SJSA1 (cell line): Measurements from ENCODE around the gene ATP8B4. TPM values are rescaled to one million over a fixed set of nuclear protein-coding genes. Genes with fewer than 3 reads are reported as not detected.
"Not testable (repeated sequence)": the region's sequence is repeated elsewhere in the genome, so short reads cannot be mapped to it uniquely, and the experiment has no call there.

Experiments used
- DNase-seq, 2 experiments: peaks; one replicate each; pipeline ENCODE4 v3.0.0-alpha.2; 2015 to 2020; ENCODE audit warnings: low spot score in 2 of 2, low read depth in 1 of 2
- H3K27ac ChIP-seq: fragments of 250-450 bp; sonication (Bioruptor Pico); 2 replicates; pipeline ENCODE4 v1.5.1; 2020; ENCODE audit warnings: mild to moderate bottlenecking, moderate library complexity
- H3K27me3 ChIP-seq: fragments of 250-450 bp; sonication (Bioruptor Pico); replicated peaks from 2 replicates; pipeline ENCODE4 v1.5.1; 2020; ENCODE audit warnings: mild to moderate bottlenecking, moderate library complexity
- H3K36me3 ChIP-seq: fragments of 250-450 bp; sonication (Bioruptor Pico); 2 replicates; pipeline ENCODE4 v1.5.1; 2020; ENCODE audit warnings: mild to moderate bottlenecking
- H3K4me1 ChIP-seq: fragments of 250-450 bp; sonication (Bioruptor Pico); replicated peaks from 2 replicates; pipeline ENCODE4 v1.6.1; 2021; ENCODE audit warnings: mild to moderate bottlenecking
- H3K4me3 ChIP-seq: fragments of 250-450 bp; sonication (Bioruptor Pico); 2 replicates; pipeline ENCODE4 v1.5.1; 2020; ENCODE audit warnings: mild to moderate bottlenecking
- H3K9me3 ChIP-seq: fragments of 250-450 bp; sonication (Bioruptor Pico); replicated peaks from 2 replicates; pipeline ENCODE4 v1.5.1; 2020; ENCODE audit warnings: mild to moderate bottlenecking
- total RNA-seq: library from RNA; depleted of rRNA; stranded (reverse); fragments of >200 nt; shearing (Covaris generic); gene quantifications from 2 replicates; pipeline ENCODE4 v1.2.3, GENCODE V29; 2014

ATP8B4 gene
- total RNA-seq, 1 experiment from 2014 or later = 0.16 TPM

DNA sequence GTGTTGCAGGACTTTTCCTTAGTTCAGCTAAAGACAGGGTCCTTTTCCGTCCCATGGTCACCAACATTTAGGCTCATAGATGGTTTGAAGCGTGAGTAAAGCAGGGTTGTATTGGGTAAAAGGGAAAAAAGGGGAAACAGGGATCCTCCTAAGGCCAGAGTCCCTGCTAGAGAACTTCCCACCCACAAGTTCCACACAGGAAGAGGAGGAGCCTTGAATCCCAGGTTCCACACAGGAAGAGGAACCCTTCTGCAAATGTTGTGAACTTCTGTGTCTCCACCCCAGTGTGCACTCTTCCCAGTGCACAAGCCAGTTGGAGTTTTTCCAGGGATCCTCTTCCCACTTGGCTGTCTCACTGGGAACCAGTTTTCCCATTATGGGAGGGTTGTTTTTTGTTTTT, 27.6 kb upstream of the ATP8B4 start:
- Histone ChIP-seq H3K36me3 (no peaks in the 10 kb centered on the region), H3K27me3 (no peaks in the 10 kb centered on the region), H3K4me3 (no peak overlapping the region)

DNA sequence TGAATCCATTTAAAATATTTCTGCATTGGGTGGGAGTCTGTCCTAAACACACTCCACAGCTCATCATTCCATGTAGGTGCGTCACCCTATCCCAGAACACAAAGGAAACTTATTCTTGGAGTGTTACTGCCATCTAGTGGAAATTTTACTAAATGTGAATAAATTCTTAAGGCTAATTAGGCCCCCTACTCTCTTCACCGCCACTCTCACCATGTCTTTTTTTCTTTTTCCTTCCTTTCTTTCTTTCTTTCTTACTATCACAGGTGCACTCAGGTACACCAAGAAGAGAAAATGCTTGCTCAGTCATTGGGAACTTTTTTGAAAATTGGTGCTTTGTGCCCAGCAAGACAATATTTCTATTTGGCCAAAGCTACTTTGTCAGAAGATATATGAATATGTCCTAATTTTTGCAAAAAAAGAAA, 26.4 kb upstream of the ATP8B4 start:
- Histone ChIP-seq H3K9me3 (no peaks in the 10 kb centered on the region), H3K4me1 (peaks cover 6% of the 10 kb centered on the region), H3K36me3 (no peaks in the 10 kb centered on the region), H3K27ac (no peak overlapping the region), H3K27me3 (no peaks in the 10 kb centered on the region), H3K4me3 (no peak overlapping the region)
- peak; percentile 69 to 76 for DNase-seq

More for the DNA sequence above, 27.6 kb upstream of the ATP8B4 start:
- Histone ChIP-seq H3K9me3 (no peaks in the 10 kb centered on the region), H3K27ac (no peak overlapping the region), H3K4me1 (peaks cover 6% of the 10 kb centered on the region)
- DNase-seq = no peak

DNA sequence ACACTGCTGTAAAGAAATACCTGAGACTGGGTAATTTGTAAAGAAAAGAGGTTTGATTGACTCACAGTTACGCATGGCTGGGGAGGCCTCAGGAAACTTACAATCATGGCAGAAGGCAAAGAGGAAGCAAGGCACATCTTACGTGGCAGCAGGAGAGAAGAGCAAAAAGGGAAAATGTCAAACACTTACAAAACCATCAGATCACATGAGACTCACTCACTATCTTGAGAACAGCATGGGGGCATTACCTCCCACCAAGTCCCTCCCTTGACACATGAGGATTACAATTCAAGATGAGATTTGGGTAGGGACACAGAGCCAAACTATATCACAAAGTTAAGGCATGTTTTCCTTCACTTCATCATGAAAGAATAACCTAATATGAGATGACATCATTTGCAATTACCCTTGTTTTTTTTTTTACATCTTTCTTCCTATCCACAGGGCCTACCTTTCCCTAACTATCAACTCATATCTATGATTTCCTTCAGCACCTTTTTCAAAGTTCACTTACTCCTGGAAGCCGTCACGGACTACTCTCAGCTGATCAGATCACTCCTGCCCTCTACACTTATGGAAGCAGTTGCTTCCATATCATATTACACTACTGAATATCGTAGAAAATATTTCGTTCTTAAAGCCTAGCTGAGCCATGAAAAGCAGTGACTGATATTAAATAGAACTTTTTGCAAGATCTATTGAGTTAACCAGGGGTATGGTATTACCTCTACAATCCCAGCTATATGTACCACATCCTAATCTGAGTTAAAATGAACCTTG, 25.5 kb upstream of the ATP8B4 start:
- no peak for DNase-seq
- H3K27me3 ChIP-seq = no peaks in the 10 kb centered on the region
- H3K27ac ChIP-seq = 0 out of 2 replicates have a peak overlapping the region, but pooled peaks have one; percentile 9
- H3K4me3 ChIP-seq = no peak overlapping the region
- no peaks in the 10 kb centered on the region for H3K36me3 ChIP-seq
- H3K9me3 ChIP-seq = no peaks in the 10 kb centered on the region
- H3K4me1 ChIP-seq = peaks cover 6% of the 10 kb centered on the region

DNA sequence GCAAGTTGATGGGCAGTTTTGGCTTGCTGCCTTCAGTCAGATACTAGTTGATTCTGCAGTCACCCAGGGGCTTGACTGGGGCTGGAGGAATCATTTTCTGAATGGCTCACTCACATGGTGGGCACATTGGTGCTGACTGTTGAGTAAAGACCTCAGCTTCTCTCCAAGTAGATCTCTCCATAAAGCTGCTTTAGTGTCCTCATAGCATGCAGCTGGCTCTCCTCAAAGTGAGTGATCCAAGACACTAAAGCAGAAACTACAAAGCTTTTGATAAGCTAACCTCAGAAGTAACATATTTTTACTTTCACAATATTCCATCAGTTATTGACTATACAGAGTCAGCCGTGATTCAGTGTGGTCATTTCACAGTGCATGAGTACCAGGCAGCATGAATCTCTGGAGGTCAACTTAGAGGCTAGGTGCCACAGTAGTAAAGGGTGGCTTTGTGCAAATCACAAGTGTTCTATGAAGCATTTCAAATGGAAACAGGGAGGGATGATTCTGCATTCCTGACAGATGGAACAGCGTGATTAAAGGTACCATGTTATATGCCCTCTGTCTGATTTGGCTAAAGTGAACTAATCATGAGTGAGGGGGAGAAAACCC, 24.3 kb upstream of the ATP8B4 start:
- peaks cover 6% of the 10 kb centered on the region for H3K4me1 ChIP-seq
- H3K4me3 ChIP-seq = no peak overlapping the region
- no peaks in the 10 kb centered on the region for H3K9me3 ChIP-seq
- no peak overlapping the region for H3K27ac ChIP-seq
- H3K36me3 ChIP-seq = no peaks in the 10 kb centered on the region
- DNase-seq = no peak
- H3K27me3 ChIP-seq = no peaks in the 10 kb centered on the region

DNA sequence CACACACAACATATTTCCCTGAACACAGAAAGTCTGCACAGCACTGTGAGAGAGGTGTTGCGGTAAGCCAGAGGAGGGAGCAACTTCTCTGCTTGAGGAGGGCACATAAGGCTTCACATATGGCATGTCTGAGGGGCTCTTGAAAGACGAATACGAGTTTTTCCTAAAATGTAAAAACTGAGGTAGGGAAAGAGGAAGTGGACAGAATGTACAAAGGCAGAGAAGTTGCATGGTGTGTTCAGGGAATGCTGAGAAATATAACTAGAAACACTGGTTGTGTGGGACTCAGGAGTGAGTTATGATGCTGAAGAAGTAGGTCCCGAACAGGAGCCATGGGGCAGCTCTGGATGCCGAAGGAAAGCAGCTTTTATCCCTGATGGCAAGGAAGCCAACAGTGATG, 22.8 kb upstream of the ATP8B4 start:
- Histone ChIP-seq H3K27me3 (no peaks in the 10 kb centered on the region), H3K4me3 (no peak overlapping the region), H3K9me3 (no peaks in the 10 kb centered on the region), H3K36me3 (no peaks in the 10 kb centered on the region), H3K4me1 (peaks cover 18% of the 10 kb centered on the region), H3K27ac (no peak overlapping the region)
- no peak for DNase-seq

DNA sequence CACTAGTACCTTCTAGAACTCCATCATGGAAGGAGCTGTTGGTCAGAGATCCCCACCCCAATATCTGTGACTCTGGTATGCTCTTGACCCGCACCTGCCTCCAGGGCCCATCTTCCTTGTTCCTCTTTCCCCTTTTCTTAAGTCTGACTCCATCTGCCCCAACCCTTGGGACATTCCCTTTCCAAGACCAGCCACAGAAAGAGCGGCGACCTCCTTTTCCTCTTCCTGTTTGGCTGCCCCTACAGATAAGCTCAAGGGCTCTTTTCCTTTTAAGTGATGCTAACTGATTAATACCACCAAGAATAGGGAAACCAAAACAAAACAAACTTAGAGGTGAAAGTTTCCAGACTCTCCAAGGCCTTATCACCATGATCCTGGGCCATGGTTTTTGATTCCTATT, 21.9 kb upstream of the ATP8B4 start:
- Histone ChIP-seq H3K27me3 (no peaks in the 10 kb centered on the region), H3K4me3 (no peak overlapping the region), H3K27ac (no peak overlapping the region), H3K9me3 (no peaks in the 10 kb centered on the region), H3K4me1 (peaks cover 24% of the 10 kb centered on the region), H3K36me3 (no peaks in the 10 kb centered on the region)
- DNase-seq = no peak

DNA sequence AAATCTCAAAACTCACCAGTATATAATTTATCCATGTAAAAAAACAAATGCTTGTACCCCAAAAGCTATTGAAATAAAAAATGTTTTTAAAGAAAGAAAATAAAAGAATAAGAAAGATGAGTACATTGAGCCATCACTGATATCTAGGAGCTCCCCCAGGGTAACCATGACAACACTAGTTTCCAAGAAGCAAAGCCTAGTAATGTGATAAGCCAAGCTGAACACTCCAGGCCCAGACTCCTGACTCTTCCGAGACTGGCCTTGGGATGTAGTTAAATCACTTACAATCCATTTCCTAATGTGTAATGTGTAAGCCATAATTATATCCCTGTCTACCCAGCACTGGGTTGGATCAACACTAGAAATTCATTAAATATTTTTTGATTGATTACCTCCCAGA, 21.1 kb upstream of the ATP8B4 start:
- Histone ChIP-seq H3K4me3 (no peak overlapping the region), H3K27me3 (no peaks in the 10 kb centered on the region), H3K9me3 (no peaks in the 10 kb centered on the region), H3K27ac (no peak overlapping the region), H3K36me3 (no peaks in the 10 kb centered on the region), H3K4me1 (peaks cover 30% of the 10 kb centered on the region)
- no peak for DNase-seq

DNA sequence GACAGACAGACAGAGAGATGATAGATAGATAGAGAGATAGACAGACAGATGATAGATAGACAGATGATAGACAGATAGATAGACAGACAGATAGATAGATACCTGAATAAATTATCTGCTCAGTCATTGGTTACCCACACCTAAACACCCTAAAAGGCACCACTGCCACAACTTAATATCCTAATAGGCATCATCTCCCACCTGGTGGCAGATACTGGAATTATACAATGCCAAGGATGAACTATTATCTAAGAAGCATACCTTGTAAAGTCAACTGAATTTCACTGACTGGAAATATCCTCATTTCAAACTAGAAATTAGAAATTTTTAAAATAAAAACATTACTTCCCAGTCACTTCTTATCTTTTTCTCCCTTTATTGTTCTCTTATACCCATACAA, 19.4 kb upstream of the ATP8B4 start:
- DNase-seq = no peak

DNA sequence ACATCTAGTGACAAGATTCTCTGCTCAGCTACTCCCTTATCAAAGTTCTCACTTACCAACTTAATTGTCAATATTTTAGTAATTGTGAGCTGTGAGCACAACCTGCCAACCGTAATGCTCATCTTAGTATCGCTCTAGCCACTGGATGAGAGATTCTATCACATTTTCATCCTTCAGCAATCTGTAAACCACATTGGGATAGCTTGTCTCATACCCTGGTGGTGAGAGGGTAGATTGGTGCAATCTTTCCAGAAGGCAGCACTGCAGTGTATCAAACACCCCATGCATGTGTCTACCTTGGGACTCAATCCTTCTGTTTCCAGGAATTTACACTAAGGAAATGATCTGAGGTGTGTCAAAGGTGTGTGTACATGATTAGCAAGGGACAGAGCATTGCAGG, 18.9 kb upstream of the ATP8B4 start:
- H3K27ac ChIP-seq = peak overlapping the region; percentile 43
- peaks cover 36% of the 10 kb centered on the region for H3K4me1 ChIP-seq
- DNase-seq = no peak
- H3K27me3 ChIP-seq = no peaks in the 10 kb centered on the region
- no peaks in the 10 kb centered on the region for H3K36me3 ChIP-seq
- no peaks in the 10 kb centered on the region for H3K9me3 ChIP-seq
- no peak overlapping the region for H3K4me3 ChIP-seq

More for the DNA sequence above, 19.4 kb upstream of the ATP8B4 start:
- no peaks in the 10 kb centered on the region for H3K36me3 ChIP-seq
- no peaks in the 10 kb centered on the region for H3K9me3 ChIP-seq
- no peak overlapping the region for H3K4me3 ChIP-seq
- no peaks in the 10 kb centered on the region for H3K27me3 ChIP-seq
- H3K27ac ChIP-seq = no peak overlapping the region
- peaks cover 36% of the 10 kb centered on the region for H3K4me1 ChIP-seq

DNA sequence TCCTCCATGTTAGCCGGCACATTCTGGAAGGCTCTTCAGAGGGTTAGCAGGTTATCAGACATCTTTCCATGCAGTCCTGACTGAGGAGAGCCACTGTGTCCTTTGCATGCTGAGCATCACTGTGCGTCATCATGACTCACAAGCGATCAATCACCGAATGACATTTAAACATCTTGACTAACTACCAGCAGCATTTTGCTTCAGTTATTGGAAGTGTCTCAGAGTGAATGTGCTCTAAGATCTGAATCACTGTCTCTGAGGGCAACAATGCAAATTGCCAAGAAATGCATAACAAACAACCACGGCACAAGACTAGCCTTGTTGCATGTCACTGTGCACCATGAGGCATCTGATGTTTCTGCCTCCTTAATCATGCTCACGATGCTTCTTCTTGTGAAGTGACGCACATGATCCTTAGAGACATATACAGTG, 18.3 kb upstream of the ATP8B4 start:
- no peak overlapping the region for H3K4me3 ChIP-seq
- H3K27me3 ChIP-seq = no peaks in the 10 kb centered on the region
- H3K9me3 ChIP-seq = no peaks in the 10 kb centered on the region
- no peaks in the 10 kb centered on the region for H3K36me3 ChIP-seq
- H3K4me1 ChIP-seq = peaks cover 36% of the 10 kb centered on the region
- peak overlapping the region; percentile 43 for H3K27ac ChIP-seq
- DNase-seq = peak; percentile 62 to 65

DNA sequence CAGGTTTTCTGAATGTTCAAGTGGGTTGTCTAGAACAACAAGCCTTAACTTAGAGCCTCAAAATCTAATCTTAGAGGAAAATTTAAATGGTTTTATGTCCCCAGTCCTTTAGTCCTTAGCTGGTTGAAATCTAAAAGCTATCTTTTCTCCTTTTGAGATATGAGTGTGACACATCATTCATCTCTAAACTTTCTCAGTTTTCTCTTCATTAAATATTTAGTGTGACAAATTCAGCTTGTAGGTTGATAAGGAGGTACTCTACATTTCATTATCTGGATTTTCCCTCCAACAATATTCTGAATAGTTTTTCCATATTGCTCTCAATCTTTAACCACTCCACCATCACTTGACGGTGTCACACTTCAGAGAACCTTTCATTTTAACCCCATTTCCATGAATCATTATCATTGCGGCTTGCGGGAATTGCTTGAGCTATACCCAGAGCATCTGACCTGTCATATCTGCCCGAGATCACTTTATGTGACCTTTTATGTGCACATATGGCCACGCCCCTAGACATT, 16.1 kb upstream of the ATP8B4 start:
- Histone ChIP-seq H3K4me3 (no peak overlapping the region), H3K9me3 (no peaks in the 10 kb centered on the region), H3K27ac (peak overlapping the region; percentile 70), H3K4me1 (peaks cover 36% of the 10 kb centered on the region), H3K36me3 (no peaks in the 10 kb centered on the region), H3K27me3 (no peaks in the 10 kb centered on the region)
- DNase-seq = no peak

DNA sequence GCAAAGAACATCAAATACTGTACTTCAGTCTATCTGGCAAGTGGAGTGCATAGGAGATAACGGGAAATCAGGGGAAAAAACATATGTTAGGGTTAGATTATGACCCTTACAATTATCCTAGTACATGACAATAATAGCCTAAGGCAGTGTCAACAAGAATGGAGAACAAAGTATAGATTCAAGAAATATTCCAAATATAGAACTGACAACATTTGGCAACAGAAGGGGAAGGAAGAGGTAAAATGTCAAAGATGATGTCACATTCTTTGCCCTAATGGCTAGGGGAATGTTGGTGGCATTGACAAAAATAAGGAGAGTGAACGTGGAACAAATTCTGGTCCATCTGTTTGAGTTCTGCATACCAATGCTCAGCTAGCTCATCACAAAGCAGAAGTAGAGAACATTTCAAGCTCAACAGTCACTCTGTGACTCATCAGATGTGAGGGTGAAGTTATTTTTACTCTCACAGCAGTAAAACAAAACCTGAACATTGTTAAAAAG, 15.5 kb upstream of the ATP8B4 start:
- H3K9me3 ChIP-seq = no peaks in the 10 kb centered on the region
- H3K4me1 ChIP-seq = peaks cover 36% of the 10 kb centered on the region
- DNase-seq = peak; percentile 53 to 85
- no peaks in the 10 kb centered on the region for H3K27me3 ChIP-seq
- no peak overlapping the region for H3K4me3 ChIP-seq
- H3K27ac ChIP-seq = peak overlapping the region; percentile 70
- no peaks in the 10 kb centered on the region for H3K36me3 ChIP-seq

DNA sequence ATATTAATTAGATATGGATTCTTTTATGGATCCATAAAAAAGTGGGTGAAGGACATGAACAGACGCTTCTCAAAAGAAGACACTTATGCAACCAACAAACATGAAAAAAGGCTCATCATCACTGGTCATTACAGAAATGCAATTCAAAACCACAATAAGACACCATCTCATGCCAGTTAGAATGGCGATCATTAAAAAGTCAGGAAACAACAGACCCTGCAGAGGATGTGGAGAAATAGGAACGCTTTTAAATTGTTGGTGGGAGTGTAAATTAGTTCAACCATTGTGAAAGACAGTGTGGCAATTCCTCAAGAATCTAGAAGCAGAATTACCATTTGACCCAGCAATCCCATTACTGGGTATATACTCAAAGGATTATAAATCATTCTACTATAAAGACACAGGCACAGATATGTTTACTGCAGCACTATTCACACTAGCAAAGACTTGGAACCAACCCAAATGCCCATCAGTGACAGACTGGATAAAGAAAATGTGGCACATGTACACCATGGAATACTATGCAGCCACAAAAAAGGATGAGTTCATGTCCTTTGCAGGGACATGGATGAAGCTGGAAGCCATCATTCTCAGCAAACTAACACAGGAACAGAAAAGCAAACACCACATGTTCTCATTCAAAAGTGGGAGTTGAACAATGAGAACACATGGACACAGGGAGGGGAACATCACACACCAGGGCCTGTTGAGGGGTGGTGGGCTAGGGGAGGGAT, 13.4 kb upstream of the ATP8B4 start:
- H3K27me3 ChIP-seq, H3K9me3 ChIP-seq, H3K4me3 ChIP-seq, DNase-seq, H3K36me3 ChIP-seq, H3K27ac ChIP-seq: not testable (repeated sequence)
- H3K4me1 ChIP-seq = peaks cover 30% of the 10 kb centered on the region
